Activated naive CD4-positive, alpha-beta T cell treated with anti-CD3 and anti-CD28 coated beads, Interleukin-2, amount 50 U/mL, for 16 hours (primary cell): Measurements from ENCODE around the gene ARID3C.
"Not testable (repeated sequence)": the region's sequence is repeated elsewhere in the genome, so short reads cannot be mapped to it uniquely, and the experiment has no call there.

Source experiments
- DNase-seq: peaks from one replicate; pipeline ENCODE4 v3.0.0-alpha.2; 2020

ARID3C gene

GRCh38 chr9:34651876-34652601 lies 23.2 kb upstream of the ARID3C start, which contains the start of gene IL11RA:
Gene IL11RA (plus strand): TSS chr9:34652185. CDS start chr9:34655218, 3,033 bp downstream.
- peak; percentile 62 for DNase-seq

GRCh38 chr9:34651321-34651720 lies 22.5 kb upstream of the ARID3C start:
- DNase-seq, result no peak

DNA sequence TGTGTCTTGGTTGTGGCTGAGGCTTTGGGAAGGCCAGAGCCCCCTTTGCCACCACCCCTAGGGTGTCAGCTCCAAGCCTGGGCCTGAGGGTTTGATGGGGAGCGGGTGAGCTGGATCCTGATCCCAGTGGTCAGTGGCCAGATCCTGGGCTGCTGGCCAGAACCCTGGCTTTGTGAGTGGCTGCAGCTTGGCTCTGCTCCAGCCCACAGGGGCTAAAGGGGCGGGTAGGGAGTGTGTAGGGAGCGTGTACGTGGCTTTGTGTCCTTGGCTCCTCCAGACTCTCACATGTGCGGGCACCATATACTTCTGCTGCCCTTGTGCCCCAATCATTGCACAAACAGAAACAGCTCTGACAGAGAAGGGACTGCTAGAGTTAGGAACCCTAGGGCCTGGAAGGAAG lies 21.9 kb upstream of the ARID3C start:
- DNase-seq, result no peak

GRCh38 chr9:34648673-34649072 lies 19.8 kb upstream of the ARID3C start:
- no peak for DNase-seq

- DNase-seq, result no peak
Measured at GRCh38 chr9:34647651-34648050, 18.8 kb upstream of the ARID3C start.

GRCh38 chr9:34647084-34647403 lies 18.2 kb upstream of the ARID3C start:
- DNase-seq, result no peak

DNA sequence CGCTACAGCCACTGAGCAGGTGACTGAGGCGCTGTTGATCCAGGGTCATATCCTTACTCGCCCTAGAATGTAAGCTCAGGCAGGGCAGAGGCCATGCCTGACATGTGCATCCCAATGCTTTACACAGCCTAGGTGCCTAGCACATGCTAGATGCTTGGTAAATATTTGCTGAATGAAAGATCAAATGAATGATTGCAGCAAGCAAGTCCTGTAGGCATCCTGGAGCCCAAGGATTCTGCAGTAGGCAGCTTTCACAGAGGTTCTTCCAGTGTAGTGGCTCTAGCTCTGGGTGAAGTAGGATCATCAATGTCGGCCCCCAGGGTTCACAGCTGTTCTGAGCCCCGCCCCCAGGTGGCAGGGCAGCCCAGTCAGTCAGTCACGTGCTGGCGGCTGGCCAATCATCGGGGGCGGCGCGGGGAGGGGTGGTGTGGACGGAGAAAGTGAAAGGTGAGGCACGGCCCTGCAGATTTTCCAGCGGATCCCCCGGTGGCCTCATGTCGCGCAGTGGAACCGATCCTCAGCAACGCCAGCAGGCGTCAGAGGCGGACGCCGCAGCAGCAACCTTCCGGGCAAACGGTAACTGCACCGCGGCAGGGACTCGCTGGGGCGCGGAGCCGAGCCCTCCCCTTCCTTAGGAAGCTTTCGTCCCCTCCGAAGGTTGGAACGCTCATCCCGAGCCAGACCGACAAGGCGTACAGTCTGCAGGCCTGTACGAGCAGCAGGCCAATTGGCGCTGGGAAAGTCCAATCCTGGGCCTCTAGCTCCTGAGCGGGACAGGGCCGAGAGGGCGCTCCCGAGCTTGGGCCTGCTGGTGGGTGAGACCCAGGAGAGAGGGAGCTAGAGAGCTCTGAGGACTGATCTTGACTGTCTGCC lies 17.6 kb upstream of the ARID3C start, which contains the start of gene GALT:
Gene GALT (plus strand): TSS at position 465 of the 873 bp plus-strand sequence. CDS start 30 bp downstream, at position 495.
- DNase-seq, result peak; percentile 98

DNA sequence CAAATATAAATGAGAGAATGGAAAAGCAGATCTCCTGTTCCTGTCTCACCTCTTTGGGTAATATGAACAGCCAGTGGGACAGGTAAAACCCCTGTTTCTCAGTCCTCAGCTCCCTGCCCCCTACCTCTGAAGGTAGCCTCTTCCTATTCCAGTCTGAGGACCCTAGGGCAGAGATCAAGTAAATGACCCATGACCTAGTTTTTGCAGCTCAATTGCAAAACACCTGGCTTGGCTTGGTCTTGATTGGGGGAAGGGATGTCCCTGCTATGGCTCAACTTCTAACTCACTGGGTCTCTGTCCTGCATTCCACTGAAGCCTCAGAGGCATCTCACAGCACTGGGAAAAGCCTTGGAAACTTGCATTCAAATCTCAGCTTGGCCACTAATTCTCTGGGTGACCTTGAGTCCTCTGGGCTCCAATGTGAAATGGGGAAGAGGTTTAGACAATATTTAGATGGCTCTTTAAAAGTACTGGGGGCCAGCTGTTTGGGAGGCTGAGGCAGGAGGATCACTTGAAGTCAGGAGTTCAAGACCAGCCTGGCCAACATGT lies 16.0 kb upstream of the ARID3C start:
- no peak for DNase-seq

DNA sequence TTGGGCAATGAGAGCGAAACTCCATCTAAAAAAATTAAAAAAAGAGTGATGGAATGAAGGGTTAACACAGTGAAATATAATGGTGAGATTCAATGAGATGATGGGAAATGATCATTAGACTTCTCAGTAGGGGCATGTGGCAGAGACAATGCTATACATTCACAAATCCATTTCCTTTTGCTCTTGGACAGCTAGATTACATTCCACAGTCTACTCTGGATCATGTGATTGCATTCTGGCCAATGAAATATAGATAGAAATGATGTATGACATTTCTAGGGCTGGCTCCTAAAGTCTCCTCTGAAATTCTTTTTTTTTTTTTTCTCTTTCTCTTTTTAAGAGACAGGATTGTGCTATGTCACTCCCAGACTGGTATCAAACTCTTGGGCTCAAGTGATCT lies 13.8 kb upstream of the ARID3C start:
- no peak for DNase-seq

DNA sequence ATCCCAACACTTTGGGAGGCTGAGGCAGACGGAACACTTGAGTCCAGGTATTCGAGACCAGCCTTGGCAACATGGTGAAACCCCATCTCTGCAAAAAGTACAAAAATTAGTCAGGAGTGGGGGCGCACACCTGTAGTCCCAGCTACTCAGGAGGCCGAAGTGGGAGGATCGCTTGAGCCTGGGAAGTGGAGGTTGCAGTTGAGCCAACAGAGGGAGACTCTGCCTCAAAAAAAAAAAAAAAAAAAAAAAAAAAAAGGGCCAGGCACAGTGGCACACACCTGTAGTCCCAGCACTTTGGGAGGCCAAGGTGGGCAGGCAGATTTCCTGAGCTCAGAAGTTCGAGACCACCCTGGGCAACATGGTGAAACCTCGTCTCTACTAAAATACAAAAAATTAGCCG lies 10.5 kb upstream of the ARID3C start:
- DNase-seq, result not testable (repeated sequence)

- no peak for DNase-seq
Measured at GRCh38 chr9:34638138-34638445, 9.2 kb upstream of the ARID3C start.

GRCh38 chr9:34637356-34638137 lies 8.7 kb upstream of the ARID3C start, which contains the start of gene SIGMAR1:
Gene SIGMAR1 (minus strand): TSS chr9:34637787. CDS start chr9:34637697, 90 bp downstream.
- peak; percentile 94 for DNase-seq

DNA sequence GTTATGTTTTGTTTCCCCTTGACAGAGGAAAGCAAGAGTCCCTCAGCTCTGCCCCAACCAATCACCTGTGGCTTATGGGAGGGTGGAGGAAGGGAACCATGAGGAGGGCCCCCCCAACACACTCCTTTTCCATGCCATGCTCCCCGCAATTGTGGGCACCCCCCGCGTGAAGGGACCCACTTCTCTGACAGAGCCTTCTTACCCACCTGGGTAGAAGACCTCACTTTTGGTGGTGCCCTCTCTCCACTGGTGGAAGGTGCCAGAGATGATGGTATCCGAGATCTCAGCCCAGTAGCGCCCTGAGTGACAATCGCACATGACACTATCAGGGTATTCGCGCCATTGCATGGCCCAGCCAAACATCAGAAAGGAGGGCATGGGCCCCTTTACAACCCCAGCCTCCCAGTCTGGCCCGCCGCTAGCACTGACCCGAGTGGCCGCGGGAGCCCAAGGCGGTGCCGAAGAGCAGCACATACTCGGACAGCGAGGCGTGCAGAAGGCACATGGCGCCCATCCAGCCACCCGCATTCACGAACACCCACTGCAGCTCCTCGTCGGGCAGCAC lies 8.0 kb upstream of the ARID3C start:
- DNase-seq, result peak; percentile 55

DNA sequence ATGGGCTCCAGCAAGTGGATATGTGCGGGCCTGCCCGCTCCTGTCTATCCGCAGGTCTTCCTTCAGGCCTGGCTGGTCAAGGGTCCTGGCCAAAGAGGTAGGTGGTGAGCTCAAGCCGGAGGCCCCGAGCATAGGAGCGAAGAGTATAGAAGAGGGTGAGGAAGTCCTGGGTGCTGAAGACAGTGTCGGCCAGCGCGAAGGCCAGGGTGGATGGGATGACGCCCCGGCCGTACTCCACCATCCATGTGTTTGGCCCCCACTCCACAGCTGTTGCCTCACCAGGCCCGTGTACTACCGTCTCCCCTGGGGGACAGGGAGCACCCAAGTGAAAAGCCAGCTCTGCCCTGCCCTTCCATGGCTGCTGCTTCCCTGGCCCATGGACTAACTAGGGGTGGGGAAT lies 6.7 kb upstream of the ARID3C start:
- DNase-seq, result no peak

- DNase-seq, result no peak
Measured at GRCh38 chr9:34634551-34635248, 5.8 kb upstream of the ARID3C start.

- DNase-seq, result peak; percentile 76
Measured at GRCh38 chr9:34633851-34634550, 5.1 kb upstream of the ARID3C start.

DNA sequence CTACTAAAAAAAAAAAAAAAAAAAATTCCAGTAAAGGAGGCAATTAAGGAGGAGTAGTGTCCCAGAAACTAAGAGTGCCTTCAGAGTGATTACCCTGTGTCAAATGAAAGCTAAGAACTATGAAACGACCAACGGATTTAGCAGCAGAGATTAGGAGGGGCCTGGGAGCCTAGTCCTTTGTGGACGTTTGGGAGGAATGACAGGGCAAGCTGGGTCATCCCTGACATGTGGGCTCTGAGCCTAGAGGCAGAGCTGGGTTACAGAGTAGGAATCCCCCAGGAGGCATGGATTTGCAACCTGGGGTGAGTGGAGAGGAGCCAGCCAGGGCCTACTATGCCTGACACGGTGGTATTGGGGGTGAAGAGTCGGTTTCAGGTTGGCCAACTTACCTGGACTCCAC lies 4.3 kb upstream of the ARID3C start:
- DNase-seq, result no peak

DNA sequence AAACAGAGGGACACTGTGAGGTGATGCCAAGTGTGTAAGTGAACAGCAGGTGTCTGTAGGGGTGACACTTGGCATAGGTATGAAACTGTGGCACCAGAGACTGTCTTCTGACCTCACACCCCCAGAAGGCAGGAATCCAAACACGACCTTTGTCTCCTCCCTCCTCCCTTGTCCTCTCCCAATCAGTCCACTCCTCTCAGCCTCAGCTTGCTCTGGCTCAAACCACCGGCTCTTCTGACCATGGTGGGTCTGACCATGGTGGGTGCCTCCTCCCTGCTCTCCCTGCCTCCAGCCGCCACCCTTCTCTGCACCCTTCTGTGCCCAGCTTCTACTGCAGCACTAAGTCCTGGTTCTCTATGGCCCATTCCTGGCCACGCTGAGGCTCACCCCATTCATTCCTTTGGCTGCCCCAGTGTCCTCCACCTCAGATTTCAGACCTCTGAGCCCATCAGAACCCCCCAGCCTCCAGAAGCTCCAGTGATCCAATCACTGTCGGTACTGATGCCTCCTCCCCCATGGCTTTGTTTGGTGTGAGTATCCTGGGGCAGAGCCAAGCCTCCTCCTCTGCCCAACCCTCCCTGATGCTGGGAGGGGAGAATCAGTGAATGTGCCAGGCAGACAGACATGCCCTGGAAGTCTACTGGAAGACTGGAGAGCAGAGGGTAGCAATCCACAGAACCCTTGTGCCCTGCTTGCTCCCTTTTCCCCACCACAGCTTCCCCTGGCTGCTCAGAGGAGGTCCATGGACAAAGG lies 1.7 kb upstream of the ARID3C start:
- no peak for DNase-seq

DNA sequence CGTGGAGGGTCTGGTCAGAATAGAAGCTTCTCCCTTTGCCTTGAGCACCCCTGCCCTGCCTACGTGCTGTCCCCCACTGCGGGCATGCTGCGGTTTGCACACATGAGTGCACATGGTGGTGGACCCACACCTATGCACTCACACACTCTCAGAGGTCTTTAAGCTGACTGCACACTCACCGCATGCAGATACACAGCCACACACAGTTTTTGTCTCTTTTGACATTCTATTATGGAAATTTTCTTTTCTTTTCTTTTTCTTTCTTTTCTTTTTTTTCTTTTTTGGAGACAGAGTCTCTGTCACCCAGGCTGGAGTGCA lies 584 bp upstream of the ARID3C start:
- DNase-seq, result no peak

DNA sequence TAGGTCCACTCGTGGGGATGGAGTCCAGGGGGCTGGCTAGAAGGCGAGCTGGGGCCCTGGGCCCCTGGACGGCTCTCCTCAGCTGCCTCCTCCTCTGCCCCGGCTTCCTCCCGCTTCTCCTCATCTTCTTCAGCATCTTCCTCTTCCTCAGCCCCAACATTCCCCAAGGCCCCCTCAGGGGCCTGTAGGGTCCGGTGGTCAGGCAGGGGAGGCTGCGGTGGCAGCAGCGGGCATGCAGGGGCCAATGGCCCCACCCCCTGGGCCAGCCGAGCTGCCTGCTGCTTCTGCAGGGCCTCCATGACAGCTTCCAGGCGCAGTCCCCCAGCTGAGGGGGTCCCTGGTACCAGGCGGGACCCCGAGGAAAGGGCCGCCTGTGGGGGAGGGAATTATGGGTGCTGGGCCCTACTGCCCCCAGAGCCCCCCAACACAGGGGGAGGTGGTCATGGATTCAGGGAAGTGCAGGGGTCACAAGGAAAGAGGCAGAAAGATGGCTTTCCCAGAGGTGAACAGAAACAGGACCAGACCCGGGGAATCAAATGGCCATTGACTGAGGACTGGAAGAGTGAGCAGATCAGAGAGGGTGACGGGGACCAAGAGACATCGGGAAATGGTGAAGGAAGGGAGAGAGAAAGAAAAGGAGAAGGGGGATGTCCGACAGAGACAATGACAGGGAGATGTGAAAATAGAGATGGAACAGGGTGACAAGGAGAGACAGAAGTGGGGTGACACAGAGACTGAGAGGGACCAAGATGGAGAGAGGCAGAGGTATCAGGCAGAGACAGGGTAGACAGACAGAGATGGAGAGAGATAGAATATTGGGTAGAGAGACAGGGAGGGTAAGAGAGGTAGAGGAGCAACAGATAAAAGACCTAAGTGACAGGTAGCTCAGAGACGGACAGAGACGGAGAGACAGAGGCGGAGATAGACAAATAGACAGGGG lies 880 bp downstream of the ARID3C start:
- DNase-seq, result no peak
